Erythroblast (primary cell): ENCODE data around the gene RAB6B.

Experiments used
- GATA1 ChIP-seq: IDR thresholded peaks from 2 replicates; pipeline ENCODE4 v1.6.1; 2011; ENCODE audit warnings: low read depth, mild to moderate bottlenecking, control low read depth, low read length, moderate library complexity
- POLR2A ChIP-seq: IDR thresholded peaks from 2 replicates; pipeline ENCODE4 v1.6.1; 2011; ENCODE audit warnings: mild to moderate bottlenecking, low read length

DNA sequence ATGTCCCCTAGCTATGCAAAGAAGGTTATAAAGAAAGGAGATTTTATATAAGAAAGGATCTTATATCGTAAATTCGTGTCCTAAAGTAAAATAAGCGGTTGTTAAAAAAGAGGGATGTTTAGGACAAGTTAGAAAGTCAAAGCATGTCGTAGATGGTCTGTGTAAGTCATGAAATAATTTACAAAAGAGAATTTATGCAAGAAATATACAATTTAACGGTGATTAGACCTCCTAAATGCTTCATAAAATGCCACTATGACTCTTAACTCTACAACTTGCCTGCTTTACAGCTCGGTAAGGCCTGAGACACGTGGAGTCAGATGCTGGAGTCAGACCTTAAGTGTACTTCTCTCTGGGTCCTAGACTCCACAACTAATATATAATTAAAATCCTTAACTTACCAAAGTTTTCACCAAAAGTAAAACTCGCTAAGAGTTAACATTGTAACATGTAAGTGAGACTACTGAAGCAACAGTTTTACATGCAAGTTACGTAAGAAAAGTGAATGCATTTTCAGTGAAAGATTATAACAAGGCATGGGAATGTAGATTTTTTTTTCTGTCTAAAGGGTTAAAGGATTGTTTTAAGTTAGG is 103.4 kb downstream of the RAB6B start:
- TF ChIP-seq POLR2A, result no peak
- no peak for TF ChIP-seq GATA1
